Astrocyte of the cerebellum (primary cell): ENCODE results near the gene MTCH2.

Experiments used
- DNase-seq: peaks from one replicate; pipeline ENCODE4 v3.0.0-alpha.2; 2011; ENCODE audit warnings: low read depth
- H3K4me3 ChIP-seq: 2 replicates; pipeline ENCODE4 v1.5.1; 2011; ENCODE audit warnings: mild to moderate bottlenecking, low read depth, low read length, moderate library complexity
- CTCF ChIP-seq: IDR thresholded peaks from 2 replicates; pipeline ENCODE4 v1.5.1; 2012; ENCODE audit warnings: low read length, low read depth, moderate library complexity, mild to moderate bottlenecking; ENCODE audit errors: missing control alignments
- in situ Hi-C: cut with HindIII; loops from 2 replicates; pipeline ENCODE4 v1.10.0; 2017; ENCODE audit warnings: low sequenced_read_pairs

Gene MTCH2

DNA sequence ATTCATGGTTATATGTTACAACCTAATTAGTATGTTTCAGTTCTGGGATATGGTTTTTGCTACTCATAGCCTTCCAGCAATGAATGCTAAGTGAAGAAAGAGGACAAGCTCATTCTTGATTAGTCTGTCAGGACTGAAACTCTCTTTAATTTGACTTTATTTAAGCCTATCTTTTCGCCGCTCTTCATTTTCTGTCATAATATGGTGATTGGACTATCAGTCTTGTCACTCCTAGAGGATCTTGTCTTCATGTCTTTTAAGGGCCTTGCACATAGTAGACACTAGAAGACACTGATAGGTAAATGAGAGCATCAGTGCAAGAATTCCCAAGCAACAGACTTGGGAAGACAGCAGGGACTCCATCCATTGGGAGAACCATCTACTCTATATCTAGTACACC is 18.9 kb upstream of the MTCH2 start:
- in situ Hi-C loops, result no loop called here
- TF ChIP-seq CTCF, result no peak
- H3K4me3 ChIP-seq, result no peak overlapping the region
- DNase-seq, result no peak

GRCh38 chr11:47659276-47659675 is 16.9 kb upstream of the MTCH2 start:
- TF ChIP-seq CTCF, result no peak
- H3K4me3 ChIP-seq, result no peak overlapping the region
- in situ Hi-C loops, result no loop called here
- DNase-seq, result no peak

DNA sequence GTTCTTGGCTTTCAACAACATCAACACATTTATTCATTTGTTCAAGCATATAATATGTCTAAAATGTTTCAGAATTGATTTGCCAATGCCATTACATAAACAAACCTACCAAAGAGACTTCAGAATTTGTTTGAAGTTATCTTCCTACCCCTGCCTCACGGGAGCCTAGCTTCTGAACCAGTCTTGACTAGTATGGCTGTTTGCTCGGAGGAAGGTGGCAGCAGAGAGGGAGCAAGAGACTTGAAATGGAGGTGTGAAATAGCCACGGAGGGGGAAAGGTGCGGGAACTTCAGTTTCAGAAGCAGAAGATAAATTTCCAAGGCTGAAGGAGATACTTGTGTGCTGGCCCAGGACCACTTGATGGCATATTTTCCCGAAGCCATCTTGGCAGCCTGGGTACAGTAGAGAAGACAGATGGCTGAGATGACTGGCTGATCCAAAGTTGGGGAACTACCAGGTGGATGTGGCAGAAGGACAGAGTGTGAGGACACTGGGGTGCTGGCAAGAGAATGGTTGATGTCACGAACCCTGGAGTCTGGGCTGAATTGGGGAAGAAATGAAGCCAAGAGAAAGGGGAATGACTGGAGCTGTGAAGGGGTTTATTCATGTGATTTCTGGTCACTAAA is 14.0 kb upstream of the MTCH2 start:
- TF ChIP-seq CTCF, result no peak
- in situ Hi-C loops, result no loop called here
- H3K4me3 ChIP-seq, result no peak overlapping the region

GRCh38 chr11:47651818-47652469 is 9.6 kb upstream of the MTCH2 start:
- no peak overlapping the region for H3K4me3 ChIP-seq
- in situ Hi-C loops, result no loop called here
- TF ChIP-seq CTCF, result no peak
- no peak for DNase-seq

More for the DNA sequence above, 14.0 kb upstream of the MTCH2 start:
- no peak for DNase-seq

DNA sequence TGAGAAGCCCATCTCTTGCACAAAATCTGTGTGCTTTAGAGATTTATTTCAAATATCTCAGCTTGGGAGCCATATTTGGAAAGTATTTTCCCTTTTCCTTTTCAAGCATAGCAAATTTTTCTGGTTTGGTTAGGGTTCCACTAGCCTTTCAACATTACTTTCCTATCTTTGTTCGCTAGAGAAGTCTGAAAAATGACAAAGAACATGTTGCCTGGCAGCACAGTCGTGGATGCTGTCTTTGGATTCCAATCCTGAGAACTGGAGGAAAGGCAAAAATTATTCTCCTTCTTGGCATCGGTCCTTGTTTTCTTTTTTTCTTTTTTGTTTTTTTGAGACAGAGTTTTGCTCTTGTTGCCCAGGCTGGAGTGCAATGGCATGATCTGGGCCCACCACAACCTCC is 6.9 kb upstream of the MTCH2 start:
- no peak overlapping the region for H3K4me3 ChIP-seq
- no peak for DNase-seq
- in situ Hi-C loops, result no loop called here
- TF ChIP-seq CTCF, result no peak

DNA sequence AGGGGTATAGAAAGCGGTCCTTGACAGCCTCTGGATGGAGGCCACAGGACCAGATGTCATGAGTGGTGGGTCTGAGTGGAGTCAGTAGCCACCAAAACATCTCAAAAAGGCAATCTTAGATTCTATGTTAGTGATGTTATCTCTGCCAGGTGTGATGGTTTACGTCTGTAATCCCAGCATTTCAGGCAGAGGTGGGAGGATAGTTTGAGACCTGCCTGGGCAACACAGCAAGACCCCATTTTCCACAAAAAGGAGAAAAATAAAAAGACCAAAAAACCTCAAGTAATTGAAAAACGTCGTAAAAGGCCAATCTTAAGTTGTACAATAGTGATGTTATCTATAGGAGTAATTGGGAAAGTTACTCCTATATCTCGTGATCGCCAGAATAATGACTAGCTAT is 3.7 kb upstream of the MTCH2 start:
- no peak overlapping the region for H3K4me3 ChIP-seq
- in situ Hi-C loops, result no loop called here
- no peak for TF ChIP-seq CTCF
- DNase-seq, result no peak

DNA sequence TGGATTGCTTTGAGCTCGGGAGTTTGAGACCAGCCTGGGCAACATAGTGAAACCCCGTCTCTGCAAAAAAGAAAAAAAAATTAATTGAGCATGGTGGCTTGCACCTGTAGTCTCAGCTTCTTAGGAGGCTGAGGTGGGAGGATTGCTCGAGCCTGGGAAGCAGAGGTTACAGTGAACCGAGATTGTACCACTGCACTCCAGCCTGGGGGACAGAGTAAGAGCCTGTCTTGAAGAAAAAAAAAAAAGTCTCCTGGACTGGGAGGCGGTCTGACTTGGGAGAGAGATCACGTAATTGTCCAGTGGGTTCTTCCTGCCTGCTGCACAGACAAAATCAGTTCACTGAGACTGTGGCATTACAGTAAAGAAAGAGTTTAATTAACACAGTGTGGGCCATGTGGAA is 3.1 kb upstream of the MTCH2 start:
- no peak overlapping the region for H3K4me3 ChIP-seq
- in situ Hi-C loops, result no loop called here
- DNase-seq, result no peak
- no peak for TF ChIP-seq CTCF
